Measurements from ENCODE around the gene ANGPTL8. TPM values are rescaled to one million over a fixed set of nuclear protein-coding genes. Genes with fewer than 3 reads are reported as not detected.

ANGPTL8 gene
- total and polyA plus RNA-seq, 4 donors = 11.8 TPM; not detected in 3

DNA sequence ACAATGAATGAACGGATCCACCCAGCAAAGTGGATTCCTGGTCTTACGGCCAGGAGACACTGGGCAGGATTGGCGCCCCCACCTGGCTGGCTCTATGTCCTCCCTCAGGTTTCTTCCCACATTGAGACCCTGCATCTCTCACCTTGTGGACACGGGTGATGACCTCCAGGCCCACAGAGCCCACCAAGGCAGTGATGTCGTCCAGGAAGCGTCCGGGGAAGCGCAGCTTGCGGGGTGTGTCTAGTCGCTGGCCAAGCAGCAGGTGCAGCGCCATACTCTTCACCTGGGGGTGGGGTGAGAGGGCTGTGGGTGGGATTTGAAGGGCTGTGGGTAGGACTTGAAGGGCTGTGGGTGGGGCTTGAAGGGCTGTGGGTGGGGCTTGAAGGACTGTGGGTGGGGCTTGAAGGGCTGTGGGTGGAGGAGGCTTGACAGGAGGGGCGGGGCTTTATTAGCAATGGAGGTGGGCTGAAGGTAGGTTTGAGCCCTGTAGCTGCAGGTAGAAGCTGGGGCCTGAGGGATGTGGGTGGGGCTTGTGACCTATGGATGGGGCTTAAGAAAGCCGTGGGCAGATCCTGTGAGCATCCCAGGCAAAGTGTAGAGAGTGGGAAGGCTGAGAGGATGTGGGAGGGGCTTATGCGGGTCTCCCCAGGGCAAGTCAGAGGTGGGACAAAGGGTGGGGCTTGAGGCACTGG lies 12.1 kb upstream of the ANGPTL8 start:
- no peak for ATAC-seq (ENCODE audit: low FRiP score)
- Histone ChIP-seq H3K4me3 (ENCODE audit: low read length in 2 of 2) (no peak overlapping the region), H3K27me3 (ENCODE audit: control insufficient read depth in 1 of 2, insufficient read depth in 2 of 2, low read length in 1 of 2) (no peaks in the 10 kb centered on the region), H3K27ac (ENCODE audit: low read depth in 1 of 2, low read length in 2 of 2) (no peak overlapping the region), H3K36me3 (ENCODE audit: control insufficient read depth in 1 of 2, insufficient read depth in 2 of 2, low read length in 1 of 2) (peaks cover 0 to 2% of the 10 kb centered on the region in 2 donors), H3K9me3 (ENCODE audit: control insufficient read depth, low read length) (no peaks in the 10 kb centered on the region), H3K4me1 (ENCODE audit: control insufficient read depth in 1 of 2, insufficient read depth in 2 of 2, low read length in 2 of 2) (no peaks in the 10 kb centered on the region)
- intact Hi-C loops (cut with DNase I) = no loop called here
- no peak for DNase-seq
- 86 to 89% methylated on average over 14 of the region's 14 CpGs for WGBS, 2 donors

DNA sequence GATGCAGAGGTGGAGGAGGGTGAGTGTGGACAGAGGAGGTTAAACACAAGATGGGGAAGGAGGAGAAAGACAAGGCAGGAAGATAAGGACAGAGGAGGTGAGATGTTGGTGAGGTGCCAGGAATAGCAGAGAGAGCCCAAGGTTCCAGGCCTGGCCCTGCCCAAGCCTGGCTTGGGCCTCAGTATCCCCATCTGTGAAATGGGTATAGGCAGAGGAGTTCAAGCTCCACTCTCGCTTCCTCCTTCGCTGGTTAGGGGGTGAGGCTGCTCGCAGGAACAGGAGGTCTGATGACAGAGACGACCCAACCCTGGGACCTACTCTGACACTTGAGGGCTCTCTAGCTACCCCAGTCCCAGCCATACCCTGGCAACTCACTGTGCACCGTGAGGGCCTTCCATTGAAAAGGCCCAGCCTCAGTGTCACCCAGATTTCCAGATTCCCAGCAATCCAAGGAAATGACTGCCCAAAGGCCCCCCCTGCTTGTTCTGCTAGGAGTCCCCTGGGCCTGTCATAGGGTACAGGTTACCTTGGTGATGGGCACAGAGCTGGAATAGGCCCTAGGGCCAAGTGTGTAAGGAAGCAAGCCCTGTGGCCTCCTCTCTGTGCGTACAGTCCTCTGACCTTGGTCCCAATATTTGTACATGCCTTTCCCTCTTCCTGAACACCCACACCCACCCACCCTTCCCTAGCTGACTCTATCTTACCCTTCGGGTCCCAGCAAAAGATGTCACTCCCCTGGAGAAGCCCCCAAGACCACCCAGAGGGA lies 8.6 kb upstream of the ANGPTL8 start:
- Histone ChIP-seq H3K36me3 (ENCODE audit: control insufficient read depth in 1 of 2, insufficient read depth in 2 of 2, low read length in 1 of 2) (peaks cover 0 to 3% of the 10 kb centered on the region in 2 donors), H3K27me3 (ENCODE audit: control insufficient read depth in 1 of 2, insufficient read depth in 2 of 2, low read length in 1 of 2) (no peaks in the 10 kb centered on the region), H3K4me1 (ENCODE audit: control insufficient read depth in 1 of 2, insufficient read depth in 2 of 2, low read length in 2 of 2) (no peaks in the 10 kb centered on the region), H3K9me3 (ENCODE audit: control insufficient read depth, low read length) (no peaks in the 10 kb centered on the region), H3K27ac (ENCODE audit: low read depth in 1 of 2, low read length in 2 of 2) (no peak overlapping the region), H3K4me3 (ENCODE audit: low read length in 2 of 2) (no peak overlapping the region)
- intact Hi-C loops (cut with DNase I) = no loop called here
- ATAC-seq (ENCODE audit: low FRiP score) (no peak), DNase-seq (no peak)
- WGBS, 2 donors = 94% methylated on average over 7 of the region's 7 CpGs

DNA sequence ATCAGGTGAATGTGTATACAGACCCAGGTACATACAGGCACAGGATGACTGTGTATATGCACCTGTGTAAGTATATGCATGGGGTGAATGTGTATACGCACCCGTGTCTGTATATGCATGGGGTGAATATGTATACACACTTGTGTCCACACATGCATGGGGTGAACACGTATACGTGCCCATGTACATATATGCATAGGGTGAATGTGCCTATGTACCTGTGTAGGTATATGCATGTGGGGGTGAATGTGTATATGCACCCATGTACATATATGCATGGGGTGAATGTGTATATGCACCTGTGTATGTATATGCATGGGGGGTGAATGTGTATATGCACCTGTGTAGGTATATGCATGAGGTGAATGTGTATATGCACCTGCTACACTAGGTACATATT lies 6.9 kb upstream of the ANGPTL8 start:
- DNase-seq (no peak), ATAC-seq (ENCODE audit: low FRiP score) (no peak)
- H3K4me1 ChIP-seq (ENCODE audit: control insufficient read depth in 1 of 2, insufficient read depth in 2 of 2, low read length in 2 of 2) = no peaks in the 10 kb centered on the region
- no peaks in the 10 kb centered on the region for H3K27me3 ChIP-seq (ENCODE audit: control insufficient read depth in 1 of 2, insufficient read depth in 2 of 2, low read length in 1 of 2)
- intact Hi-C loops (cut with DNase I) = no loop called here
- H3K9me3 ChIP-seq (ENCODE audit: control insufficient read depth, low read length) = no peaks in the 10 kb centered on the region
- 89 to 93% methylated on average over 4 of the region's 4 CpGs for WGBS, 2 donors
- peaks cover 0 to 3% of the 10 kb centered on the region in 2 donors for H3K36me3 ChIP-seq (ENCODE audit: control insufficient read depth in 1 of 2, insufficient read depth in 2 of 2, low read length in 1 of 2)
- H3K27ac ChIP-seq (ENCODE audit: low read depth in 1 of 2, low read length in 2 of 2) = no peak overlapping the region
- H3K4me3 ChIP-seq (ENCODE audit: low read length in 2 of 2) = no peak overlapping the region

DNA sequence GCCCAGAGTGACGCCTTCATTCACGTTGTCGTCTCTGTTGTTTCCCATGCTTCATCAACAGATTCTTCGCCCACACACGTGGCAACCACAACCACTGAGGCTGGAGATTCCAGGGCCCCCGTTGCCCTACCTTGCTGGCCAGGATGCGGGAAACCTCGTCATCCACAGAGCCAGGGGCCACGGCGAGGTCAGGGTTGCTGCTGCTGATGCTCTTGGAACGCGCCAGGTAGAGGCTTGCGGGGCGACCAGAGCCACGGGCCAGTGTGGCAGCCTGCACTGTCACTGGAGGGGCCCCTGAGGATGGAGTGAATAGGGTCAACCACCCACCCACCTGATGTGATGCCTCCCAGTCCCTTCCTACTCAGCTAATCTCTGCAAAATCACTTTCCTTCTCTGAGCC lies 6.3 kb upstream of the ANGPTL8 start:
- 91% methylated on average over 15 of the region's 15 CpGs for WGBS, 2 donors
- no peak for ATAC-seq (ENCODE audit: low FRiP score)
- Histone ChIP-seq H3K27me3 (ENCODE audit: control insufficient read depth in 1 of 2, insufficient read depth in 2 of 2, low read length in 1 of 2) (no peaks in the 10 kb centered on the region), H3K9me3 (ENCODE audit: control insufficient read depth, low read length) (no peaks in the 10 kb centered on the region), H3K27ac (ENCODE audit: low read depth in 1 of 2, low read length in 2 of 2) (no peak overlapping the region), H3K4me3 (ENCODE audit: low read length in 2 of 2) (no peak overlapping the region), H3K36me3 (ENCODE audit: control insufficient read depth in 1 of 2, insufficient read depth in 2 of 2, low read length in 1 of 2) (peaks cover 0 to 3% of the 10 kb centered on the region in 2 donors), H3K4me1 (ENCODE audit: control insufficient read depth in 1 of 2, insufficient read depth in 2 of 2, low read length in 2 of 2) (no peaks in the 10 kb centered on the region)
- no peak for DNase-seq
- intact Hi-C loops (cut with DNase I) = no loop called here

DNA sequence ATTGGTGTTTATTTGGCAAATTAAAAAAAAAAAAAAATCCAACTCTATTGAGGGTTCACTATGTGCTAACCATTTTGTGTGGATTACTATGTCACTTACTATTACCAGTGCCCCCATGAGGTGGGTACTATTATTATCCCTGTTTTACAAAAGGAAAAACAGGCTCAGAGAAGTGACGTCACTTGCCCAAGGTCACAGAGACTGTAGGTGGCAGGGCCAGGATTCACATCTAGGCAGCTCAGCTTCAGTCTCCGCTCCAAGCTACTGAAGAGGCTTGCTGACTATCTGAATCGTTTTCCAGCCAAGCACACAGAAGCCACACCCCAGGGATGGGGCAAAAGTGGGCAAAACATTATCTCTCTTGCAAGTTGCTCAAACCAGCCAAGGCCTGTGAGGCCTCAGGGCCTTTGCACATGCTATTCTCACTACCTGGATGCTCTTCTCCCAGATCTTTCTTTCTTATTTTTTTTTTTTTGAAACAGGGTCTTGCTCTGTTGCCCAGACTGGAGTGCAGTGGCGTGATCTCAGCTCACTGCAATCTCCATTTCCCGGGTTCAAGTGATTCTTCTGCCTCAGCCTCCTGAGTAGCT lies 4.8 kb upstream of the ANGPTL8 start:
- intact Hi-C loops (cut with DNase I) = no loop called here
- ATAC-seq (ENCODE audit: low FRiP score) = no peak
- Histone ChIP-seq H3K4me3 (ENCODE audit: low read length in 2 of 2) (no peak overlapping the region), H3K27me3 (ENCODE audit: control insufficient read depth in 1 of 2, insufficient read depth in 2 of 2, low read length in 1 of 2) (no peaks in the 10 kb centered on the region), H3K36me3 (ENCODE audit: control insufficient read depth in 1 of 2, insufficient read depth in 2 of 2, low read length in 1 of 2) (peaks cover 0 to 3% of the 10 kb centered on the region in 2 donors), H3K4me1 (ENCODE audit: control insufficient read depth in 1 of 2, insufficient read depth in 2 of 2, low read length in 2 of 2) (no peaks in the 10 kb centered on the region), H3K9me3 (ENCODE audit: control insufficient read depth, low read length) (no peaks in the 10 kb centered on the region), H3K27ac (ENCODE audit: low read depth in 1 of 2, low read length in 2 of 2) (no peak overlapping the region)
- DNase-seq = no peak
- 90 to 92% methylated on average over 5 of the region's 5 CpGs for WGBS, 2 donors

DNA sequence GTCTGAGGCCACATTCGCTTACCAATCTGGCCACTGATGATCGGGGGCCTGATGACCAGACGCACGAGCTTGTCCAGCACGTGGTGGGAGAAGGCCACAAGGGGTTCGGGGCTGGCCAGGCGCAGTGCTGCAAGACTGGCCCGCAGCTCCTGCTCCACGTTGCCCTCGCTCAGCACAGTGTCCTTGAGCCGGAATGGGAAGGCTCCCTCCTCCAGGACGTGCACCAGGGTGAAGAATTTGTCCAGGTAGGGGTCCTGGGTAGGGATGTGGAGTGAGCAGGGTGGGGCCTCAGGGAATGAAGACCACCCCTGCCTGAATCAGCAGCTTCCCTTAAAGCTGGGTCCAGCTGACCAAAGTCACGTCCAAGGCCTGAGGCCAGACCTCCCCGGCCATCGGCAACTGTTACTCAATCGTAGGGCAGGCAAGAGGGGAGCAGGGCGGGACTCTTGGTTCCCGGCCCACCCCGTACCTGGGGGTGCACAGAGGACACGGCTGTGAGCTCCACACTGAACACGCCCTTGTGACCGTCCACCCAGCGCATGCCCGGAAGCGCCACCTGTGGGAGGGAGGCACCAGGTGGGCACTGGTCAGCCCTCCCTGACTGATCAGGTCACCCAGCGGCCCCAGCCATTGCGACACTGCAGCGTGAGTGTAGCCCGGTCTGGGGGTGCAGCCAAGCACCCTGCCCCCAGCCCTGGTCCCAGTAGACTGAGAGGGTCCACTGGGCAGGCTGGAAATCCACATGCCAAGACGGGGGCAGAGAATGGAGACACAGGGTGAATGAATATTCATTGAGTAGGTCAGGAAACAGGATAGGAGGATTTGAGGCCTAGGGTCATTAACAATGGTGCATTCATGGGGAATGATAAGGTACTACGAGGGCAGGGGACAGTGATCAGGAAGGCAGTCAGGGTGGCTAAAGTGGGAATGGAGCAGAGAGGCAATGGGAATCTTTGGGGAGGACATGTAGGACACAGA lies 2.8 kb upstream of the ANGPTL8 start:
- H3K4me3 ChIP-seq (ENCODE audit: low read length in 2 of 2) = no peak overlapping the region
- peaks cover 0 to 3% of the 10 kb centered on the region in 2 donors for H3K36me3 ChIP-seq (ENCODE audit: control insufficient read depth in 1 of 2, insufficient read depth in 2 of 2, low read length in 1 of 2)
- DNase-seq = no peak
- no peaks in the 10 kb centered on the region for H3K27me3 ChIP-seq (ENCODE audit: control insufficient read depth in 1 of 2, insufficient read depth in 2 of 2, low read length in 1 of 2)
- intact Hi-C loops (cut with DNase I) = no loop called here
- no peak overlapping the region for H3K27ac ChIP-seq (ENCODE audit: low read depth in 1 of 2, low read length in 2 of 2)
- 92 to 93% methylated on average over 31 of the region's 31 CpGs for WGBS, 2 donors
- H3K9me3 ChIP-seq (ENCODE audit: control insufficient read depth, low read length) = no peaks in the 10 kb centered on the region
- no peaks in the 10 kb centered on the region for H3K4me1 ChIP-seq (ENCODE audit: control insufficient read depth in 1 of 2, insufficient read depth in 2 of 2, low read length in 2 of 2)
- ATAC-seq (ENCODE audit: low FRiP score) = no peak

DNA sequence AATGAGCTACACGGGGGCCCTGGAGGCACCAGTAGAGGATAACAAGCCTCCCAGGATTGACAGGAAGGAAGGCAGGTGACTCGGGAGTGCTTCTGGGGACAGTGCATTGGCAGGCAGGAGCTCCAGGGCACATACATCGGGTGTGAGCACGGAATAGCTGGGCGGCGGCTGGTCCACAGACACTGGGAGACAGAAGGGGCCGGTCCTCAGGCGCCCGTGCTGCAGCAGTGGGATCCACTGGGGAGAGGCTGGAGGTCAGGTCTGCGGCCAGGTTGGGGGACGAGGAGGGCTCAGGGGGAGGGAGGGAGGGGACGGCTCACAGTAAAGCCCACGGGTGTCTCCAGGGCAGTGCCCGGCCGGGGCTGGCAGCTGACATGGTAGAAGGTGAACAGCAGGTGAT lies 2.1 kb upstream of the ANGPTL8 start:
- 85 to 87% methylated on average over 15 of the region's 15 CpGs for WGBS, 2 donors

DNA sequence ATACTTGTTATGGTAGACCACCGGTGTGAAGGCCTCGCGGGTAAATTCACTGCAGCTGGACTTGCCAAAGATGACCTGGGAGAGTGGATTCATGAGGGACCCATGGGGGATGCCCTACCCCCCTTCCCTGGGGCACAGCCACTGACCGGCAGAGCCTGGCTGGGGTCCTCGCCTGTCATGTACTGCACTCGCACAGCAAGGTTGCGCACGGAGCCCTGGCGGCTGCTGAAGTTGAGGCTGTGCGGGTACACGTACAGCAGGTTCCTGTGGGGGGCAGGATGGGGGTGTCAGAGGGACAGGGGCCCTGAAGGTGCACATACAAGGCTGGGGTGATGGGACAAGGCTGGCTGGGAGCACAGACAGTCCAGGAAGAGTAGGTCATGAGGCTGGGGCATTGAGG lies 1.4 kb upstream of the ANGPTL8 start:
- ATAC-seq (ENCODE audit: low FRiP score) = no peak
- H3K4me3 ChIP-seq (ENCODE audit: low read length in 2 of 2) = no peak overlapping the region
- H3K4me1 ChIP-seq (ENCODE audit: control insufficient read depth in 1 of 2, insufficient read depth in 2 of 2, low read length in 2 of 2) = no peaks in the 10 kb centered on the region
- no peak for DNase-seq
- intact Hi-C loops (cut with DNase I) = no loop called here
- no peaks in the 10 kb centered on the region for H3K27me3 ChIP-seq (ENCODE audit: control insufficient read depth in 1 of 2, insufficient read depth in 2 of 2, low read length in 1 of 2)
- 88 to 91% methylated on average over 11 of the region's 11 CpGs for WGBS, 2 donors
- H3K27ac ChIP-seq (ENCODE audit: low read depth in 1 of 2, low read length in 2 of 2) = no peak overlapping the region
- H3K36me3 ChIP-seq (ENCODE audit: control insufficient read depth in 1 of 2, insufficient read depth in 2 of 2, low read length in 1 of 2) = no peaks in the 10 kb centered on the region
- no peaks in the 10 kb centered on the region for H3K9me3 ChIP-seq (ENCODE audit: control insufficient read depth, low read length)

More for the DNA sequence above, 2.1 kb upstream of the ANGPTL8 start:
- peaks cover 0 to 3% of the 10 kb centered on the region in 2 donors for H3K36me3 ChIP-seq (ENCODE audit: control insufficient read depth in 1 of 2, insufficient read depth in 2 of 2, low read length in 1 of 2)
- H3K27me3 ChIP-seq (ENCODE audit: control insufficient read depth in 1 of 2, insufficient read depth in 2 of 2, low read length in 1 of 2) = no peaks in the 10 kb centered on the region
- ATAC-seq (ENCODE audit: low FRiP score) (no peak), DNase-seq (no peak)
- no peaks in the 10 kb centered on the region for H3K9me3 ChIP-seq (ENCODE audit: control insufficient read depth, low read length)
- no peaks in the 10 kb centered on the region for H3K4me1 ChIP-seq (ENCODE audit: control insufficient read depth in 1 of 2, insufficient read depth in 2 of 2, low read length in 2 of 2)
- H3K27ac ChIP-seq (ENCODE audit: low read depth in 1 of 2, low read length in 2 of 2) = no peak overlapping the region
- intact Hi-C loops (cut with DNase I) = no loop called here
- no peak overlapping the region for H3K4me3 ChIP-seq (ENCODE audit: low read length in 2 of 2)
